Subcutaneous abdominal adipose tissue (tissue), 5 donors: ENCODE results near the gene TTC13.
"Not testable (repeated sequence)": the region's sequence is repeated elsewhere in the genome, so short reads cannot be mapped to it uniquely, and the experiment has no call there.

ENCODE experiments used
- H3K27ac ChIP-seq: one replicate; pipeline ENCODE4 v1.7.0; 2013; ENCODE audit warnings: low read depth, mild to moderate bottlenecking, inconsistent platforms, low read length, moderate library complexity
- H3K27me3 ChIP-seq, 5 donors: one replicate each; pipeline ENCODE4 v1.7.0; 2013; ENCODE audit warnings: low read length in 5 of 5, inconsistent platforms in 1 of 5; ENCODE audit not compliant: control insufficient read depth in 5 of 5, insufficient read depth in 4 of 5
- H3K36me3 ChIP-seq, 5 donors: one replicate each; pipeline ENCODE4 v1.7.0; 2013; ENCODE audit warnings: low read length in 5 of 5; ENCODE audit not compliant: control insufficient read depth in 5 of 5, insufficient read depth in 5 of 5
- H3K4me1 ChIP-seq, 5 donors: one replicate each; pipeline ENCODE4 v1.7.0; 2013; ENCODE audit warnings: low read length in 5 of 5, mild to moderate bottlenecking in 3 of 5, moderate library complexity in 1 of 5; ENCODE audit not compliant: control insufficient read depth in 5 of 5, insufficient read depth in 5 of 5
- H3K4me3 ChIP-seq, 5 donors: one replicate each; pipeline ENCODE4 v1.7.0; 2013; ENCODE audit warnings: low read length in 5 of 5, low read depth in 1 of 5
- H3K9ac ChIP-seq, 5 donors: one replicate each; pipeline ENCODE4 v1.7.0; 2013; ENCODE audit warnings: low read length in 5 of 5, mild to moderate bottlenecking in 4 of 5, moderate library complexity in 3 of 5
- H3K9me3 ChIP-seq, 5 donors: one replicate each; pipeline ENCODE4 v1.7.0; 2013; ENCODE audit warnings: low read length in 5 of 5; ENCODE audit not compliant: control insufficient read depth in 5 of 5
- donor health status: healthy.
- donor health status: healthy.
- donor health status: healthy.
- donor health status: healthy.
- donor health status: healthy.

The TTC13 gene

DNA sequence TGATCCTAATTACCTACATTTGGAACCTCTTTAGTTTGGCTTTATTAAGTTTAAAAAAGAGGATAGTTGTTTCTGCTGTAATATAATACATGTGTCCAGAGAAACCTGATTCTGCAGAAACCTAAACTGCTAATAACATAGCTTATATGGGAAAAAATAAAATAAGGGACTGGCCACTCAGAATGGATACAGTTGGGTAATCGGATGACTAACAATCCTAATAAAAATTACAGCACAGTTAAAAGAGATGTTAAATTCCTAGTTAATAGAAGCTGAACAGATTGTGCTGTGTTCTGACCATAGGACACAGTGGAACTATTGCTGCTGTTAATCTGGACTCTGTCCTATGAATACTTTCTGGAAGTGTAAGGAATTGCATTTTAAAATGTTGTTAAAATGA lies 16.2 kb upstream of the TTC13 start:
- Histone ChIP-seq H3K4me3 (no peak overlapping the region), H3K27ac (no peak overlapping the region), H3K36me3 (peaks cover 44 to 65% (median 54%) of the 10 kb centered on the region in 5 donors), H3K4me1 (no peaks in the 10 kb centered on the region), H3K27me3 (no peaks in the 10 kb centered on the region), H3K9ac (no peak overlapping the region), H3K9me3 (no peaks in the 10 kb centered on the region)

DNA sequence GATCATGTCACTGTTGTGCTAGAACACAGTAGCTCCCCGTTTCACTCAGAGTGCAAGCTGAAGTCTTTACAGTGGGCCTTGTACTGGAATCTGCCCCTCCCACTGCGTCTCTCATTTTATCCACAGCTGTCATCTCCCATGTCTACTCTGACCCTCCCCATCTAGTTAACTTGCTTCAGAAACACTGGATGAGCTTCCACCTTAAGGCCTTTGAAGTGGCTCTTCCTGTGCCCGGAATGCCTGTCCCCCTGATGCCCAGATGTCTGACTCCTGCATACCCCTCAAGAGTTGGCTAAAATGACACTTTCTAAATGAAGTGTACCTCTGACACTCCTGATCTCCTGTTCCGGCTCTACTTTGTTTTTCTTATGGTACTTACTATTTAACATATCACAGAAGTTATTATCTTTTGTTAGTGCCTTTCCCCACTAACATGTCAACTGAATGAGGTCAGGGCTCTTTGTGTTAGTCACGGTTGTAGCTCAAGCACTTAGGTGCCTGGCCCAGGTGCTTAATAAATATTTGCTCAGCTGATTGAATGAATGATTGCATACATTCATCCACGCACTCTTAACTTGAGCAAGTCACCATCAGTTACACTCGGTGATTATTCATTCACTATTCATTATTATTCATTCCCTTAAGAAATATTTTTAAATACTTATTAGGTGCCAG lies 13.6 kb upstream of the TTC13 start:
- Histone ChIP-seq H3K4me3 (no peak overlapping the region), H3K27ac (no peak overlapping the region), H3K9me3 (no peaks in the 10 kb centered on the region), H3K4me1 (no peaks in the 10 kb centered on the region), H3K9ac (no peak overlapping the region), H3K36me3 (peaks cover 19 to 40% (median 29%) of the 10 kb centered on the region in 5 donors), H3K27me3 (no peaks in the 10 kb centered on the region)

DNA sequence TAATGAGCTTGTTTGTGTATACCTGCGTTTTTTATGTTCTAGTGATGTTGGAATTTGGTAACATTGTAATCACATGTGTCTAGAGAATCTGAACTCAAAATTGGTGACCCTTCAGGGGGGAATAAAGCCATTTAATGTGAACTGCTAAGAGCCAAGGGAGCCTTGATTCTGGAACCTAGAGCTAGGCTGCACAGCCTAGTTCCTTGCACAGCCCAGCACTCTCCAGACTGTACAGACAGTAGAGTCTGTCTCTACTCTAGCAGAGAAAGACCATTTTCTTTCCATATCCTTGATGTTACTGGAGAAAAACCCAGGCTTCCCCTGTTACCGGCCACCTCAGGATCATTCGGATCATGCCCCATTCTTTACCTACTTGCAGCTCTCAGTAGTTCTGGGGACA lies 8.8 kb upstream of the TTC13 start:
- no peak overlapping the region for H3K27ac ChIP-seq
- H3K4me1 ChIP-seq = no peaks in the 10 kb centered on the region
- no peak overlapping the region for H3K4me3 ChIP-seq
- H3K36me3 ChIP-seq = peaks cover 10 to 17% (median 13%) of the 10 kb centered on the region in 5 donors
- no peak overlapping the region for H3K9ac ChIP-seq
- no peaks in the 10 kb centered on the region for H3K27me3 ChIP-seq
- no peaks in the 10 kb centered on the region for H3K9me3 ChIP-seq

DNA sequence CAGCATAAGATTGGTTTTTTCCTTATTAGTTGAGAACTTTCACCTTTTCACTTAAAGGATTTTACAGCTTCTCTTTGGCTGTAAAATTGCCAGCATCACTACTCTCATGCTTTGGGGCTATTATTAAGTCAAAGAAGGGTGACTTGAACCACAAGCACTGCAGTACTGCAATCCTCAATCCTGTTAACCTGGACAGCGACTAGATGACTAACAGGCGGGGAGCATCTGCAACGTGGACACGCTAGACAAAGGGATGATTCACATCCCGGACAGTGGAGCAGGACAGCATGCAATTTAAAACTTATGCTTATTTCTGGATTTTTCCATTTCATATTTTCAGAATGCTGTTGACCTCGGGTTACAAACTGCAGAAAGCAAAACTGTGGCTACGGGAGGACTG lies 8.3 kb upstream of the TTC13 start:
- Histone ChIP-seq H3K27me3 (no peaks in the 10 kb centered on the region), H3K27ac (no peak overlapping the region), H3K9ac (no peak overlapping the region), H3K4me3 (no peak overlapping the region), H3K9me3 (no peaks in the 10 kb centered on the region), H3K4me1 (no peaks in the 10 kb centered on the region), H3K36me3 (peaks cover 5 to 14% (median 12%) of the 10 kb centered on the region in 5 donors)

DNA sequence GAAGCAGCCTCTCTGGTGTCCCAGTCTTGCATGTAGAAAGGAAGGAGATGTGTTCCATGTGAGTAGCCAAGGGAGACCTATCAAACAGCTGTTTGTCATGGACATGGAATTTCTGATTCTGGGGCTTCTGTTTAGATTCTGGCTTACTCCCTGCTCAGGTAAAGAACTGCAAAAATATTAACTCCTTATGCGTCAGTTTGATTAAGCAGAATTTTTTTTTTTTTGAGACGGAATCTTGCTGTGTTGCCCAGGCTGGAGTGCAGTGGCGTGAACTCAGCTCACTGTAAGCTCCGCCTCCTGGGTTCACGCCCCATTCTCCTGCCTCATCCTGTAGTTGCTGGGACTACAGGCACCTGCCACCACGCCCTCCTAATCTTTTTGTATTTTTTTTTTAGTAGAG lies 7.0 kb upstream of the TTC13 start:
- Histone ChIP-seq H3K4me3 (no peak overlapping the region), H3K36me3 (peaks cover 0 to 14% (median 3%) of the 10 kb centered on the region in 5 donors), H3K9ac (no peak overlapping the region), H3K27ac (no peak overlapping the region), H3K9me3 (no peaks in the 10 kb centered on the region), H3K27me3 (no peaks in the 10 kb centered on the region), H3K4me1 (no peaks in the 10 kb centered on the region)

DNA sequence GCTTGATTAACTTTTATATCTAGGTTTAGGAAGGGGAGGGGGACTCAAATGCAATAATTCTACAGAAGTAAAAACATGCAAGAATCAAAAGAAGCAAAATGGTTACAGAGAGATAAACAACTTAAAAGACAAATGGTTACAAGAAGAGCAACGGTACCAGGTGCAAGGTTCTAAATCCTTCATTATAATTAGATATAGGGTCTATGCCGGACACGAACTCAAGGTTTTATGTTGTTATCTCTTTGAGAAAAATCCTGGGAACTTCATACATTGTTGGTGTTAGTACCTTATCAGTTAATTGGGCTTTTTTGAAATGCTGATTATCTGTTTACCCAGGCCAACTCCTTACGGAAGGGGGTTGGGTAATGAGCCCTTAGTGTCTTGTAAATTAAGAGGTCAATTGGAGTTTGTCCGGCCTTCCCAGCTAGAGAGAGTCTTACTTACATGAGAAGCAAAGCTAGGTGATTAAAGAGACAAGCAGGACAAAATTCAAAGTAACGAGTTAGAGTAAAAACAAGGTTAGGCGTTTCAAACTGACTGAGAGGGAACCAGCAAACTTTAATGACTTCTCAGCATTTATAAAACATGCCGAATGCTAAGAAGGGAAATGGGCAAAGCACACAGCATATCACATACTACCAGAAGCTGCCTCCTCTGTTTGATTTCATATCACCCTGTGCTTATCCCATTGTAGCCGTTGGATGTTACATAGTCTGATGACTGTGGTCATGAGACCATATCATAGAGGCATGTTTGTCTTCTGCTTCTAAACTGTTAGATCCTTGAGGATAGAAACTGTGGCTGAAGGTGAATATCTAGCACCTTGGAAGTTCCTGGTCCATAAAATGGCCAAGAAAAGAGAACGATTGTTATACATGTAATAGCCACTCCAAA lies 6.2 kb upstream of the TTC13 start:
- H3K36me3 ChIP-seq = peaks cover 0 to 12% (median 0%) of the 10 kb centered on the region in 5 donors
- H3K9me3 ChIP-seq, H3K4me3 ChIP-seq, H3K27me3 ChIP-seq, H3K4me1 ChIP-seq, H3K9ac ChIP-seq, H3K27ac ChIP-seq: not testable (repeated sequence)

DNA sequence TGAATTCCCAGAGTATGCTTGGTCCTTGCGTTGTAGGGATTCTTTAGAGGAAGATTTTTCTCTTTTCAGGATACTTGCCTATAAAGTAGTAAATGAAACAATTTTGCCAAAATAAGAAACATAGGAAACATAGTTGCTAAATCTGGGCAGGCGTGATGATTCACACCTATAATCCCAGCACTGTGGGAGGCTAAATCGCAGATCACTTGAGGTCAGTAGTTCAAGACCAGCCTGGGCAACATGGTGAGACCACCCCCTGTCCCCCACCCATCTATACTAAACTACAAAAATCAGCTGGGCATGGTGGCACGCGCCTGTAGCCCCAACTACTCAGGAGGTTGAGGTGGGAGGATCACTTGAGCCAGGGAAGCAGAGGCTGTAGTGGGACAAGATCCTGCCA lies 5.2 kb upstream of the TTC13 start:
- Histone ChIP-seq H3K36me3 (peaks cover 0 to 10% (median 0%) of the 10 kb centered on the region in 5 donors), H3K4me1 (peaks cover 8 to 17% (median 11%) of the 10 kb centered on the region in 5 donors), H3K27me3 (no peaks in the 10 kb centered on the region), H3K4me3 (no peak overlapping the region), H3K27ac (no peak overlapping the region), H3K9ac (no peak overlapping the region), H3K9me3 (no peaks in the 10 kb centered on the region)

DNA sequence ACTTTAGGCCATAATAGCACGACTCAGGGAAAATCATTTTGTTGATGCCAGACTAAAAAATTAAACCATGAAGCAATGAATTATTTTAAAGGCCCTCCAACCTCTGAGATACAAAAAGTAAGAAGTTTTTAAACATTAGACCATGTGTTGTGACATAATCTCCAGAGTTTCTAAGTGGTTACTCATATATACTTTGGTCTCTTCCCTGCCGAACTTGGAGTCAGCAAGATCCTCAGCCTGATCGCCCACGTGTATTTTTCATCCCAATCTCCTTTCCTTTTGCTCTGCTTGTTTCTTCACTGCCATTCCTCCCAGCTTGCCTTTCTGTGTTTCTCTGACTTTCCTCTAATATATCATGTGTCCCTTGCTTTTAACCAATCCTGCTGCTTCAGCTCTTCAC lies 4.0 kb upstream of the TTC13 start:
- no peak overlapping the region for H3K4me3 ChIP-seq

DNA sequence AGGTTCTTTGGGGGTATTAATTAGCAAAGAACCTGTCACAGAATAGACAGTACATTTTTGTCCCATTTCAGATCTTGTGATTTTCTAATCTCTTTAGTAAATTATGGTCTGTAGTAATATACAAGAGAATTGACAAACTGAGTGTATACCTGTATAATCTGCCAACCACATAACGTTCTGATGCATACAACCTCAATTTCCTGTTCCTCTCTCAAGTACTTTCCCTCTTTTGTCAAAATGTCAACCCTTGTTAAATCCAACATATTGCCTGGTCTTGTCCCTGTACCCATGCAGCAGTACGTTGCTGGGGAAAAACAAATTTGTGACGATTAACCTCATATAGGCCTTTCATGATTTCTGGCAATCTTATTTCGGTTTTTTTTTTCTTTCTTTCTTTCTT lies 1.3 kb upstream of the TTC13 start:
- Histone ChIP-seq H3K4me3 (peak overlapping the region in 2 of 5 donors; percentile 93 to 97), H3K27ac (no peak overlapping the region), H3K9ac (peak overlapping the region in 1 of 5 donors; percentile 89), H3K27me3 (no peaks in the 10 kb centered on the region), H3K36me3 (peaks cover 0 to 15% (median 7%) of the 10 kb centered on the region in 5 donors), H3K9me3 (no peaks in the 10 kb centered on the region), H3K4me1 (peaks cover 14 to 42% (median 27%) of the 10 kb centered on the region in 5 donors)

More for the DNA sequence above, 4.0 kb upstream of the TTC13 start:
- H3K4me1 ChIP-seq = peaks cover 8 to 22% (median 15%) of the 10 kb centered on the region in 5 donors
- H3K9me3 ChIP-seq = no peaks in the 10 kb centered on the region
- no peaks in the 10 kb centered on the region for H3K27me3 ChIP-seq
- no peak overlapping the region for H3K9ac ChIP-seq
- H3K36me3 ChIP-seq = peaks cover 0 to 10% (median 0%) of the 10 kb centered on the region in 5 donors
- H3K27ac ChIP-seq = no peak overlapping the region

DNA sequence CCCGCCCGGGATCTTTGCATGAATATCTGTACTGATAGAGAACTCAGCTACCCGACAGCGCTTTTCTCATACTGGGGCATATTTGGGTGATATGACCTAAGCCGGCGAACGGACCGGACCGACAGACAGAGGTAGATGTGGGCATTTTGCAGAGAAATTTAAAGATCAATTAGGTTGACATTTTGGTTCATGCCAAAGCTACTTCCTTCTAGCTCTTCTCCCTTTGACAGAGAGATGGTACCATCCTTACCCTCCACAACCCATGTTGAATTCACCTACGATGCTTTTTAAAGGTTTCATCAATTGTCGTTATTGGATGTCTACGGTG lies 692 bp upstream of the TTC13 start:
- H3K9me3 ChIP-seq = no peaks in the 10 kb centered on the region
- H3K4me3 ChIP-seq = peak overlapping the region; percentile 78 to 97 (median 93)
- H3K9ac ChIP-seq = peak overlapping the region; percentile 58 to 89 (median 79)
- peaks cover 14 to 42% (median 27%) of the 10 kb centered on the region in 5 donors for H3K4me1 ChIP-seq
- H3K36me3 ChIP-seq = peaks cover 0 to 15% (median 7%) of the 10 kb centered on the region in 5 donors
- H3K27ac ChIP-seq = peak overlapping the region; percentile 58
- no peaks in the 10 kb centered on the region for H3K27me3 ChIP-seq
